Fibroblast of lung (primary cell): Measurements from ENCODE around the gene DCAF6.

Source experiments
- EZH2 ChIP-seq: IDR thresholded peaks from 2 replicates; pipeline ENCODE4 v1.5.1; 2012; ENCODE audit warnings: low read length, control low read depth, mild to moderate bottlenecking; ENCODE audit errors: missing control alignments
- TF ChIP-seq, protein P1 (sequence below), 2 donors: IDR thresholded peaks in 1 of 2; conservative IDR thresholded peaks in 1 of 2; 1 replicate in 1 of 2; 2 replicates in 1 of 2; pipeline ENCODE4 v1.5.1; 2011 to 2012; ENCODE audit warnings: low read length in 2 of 2, control low read depth in 1 of 2, inconsistent platforms in 1 of 2, low read depth in 1 of 2, mild to moderate bottlenecking in 1 of 2

DNA sequence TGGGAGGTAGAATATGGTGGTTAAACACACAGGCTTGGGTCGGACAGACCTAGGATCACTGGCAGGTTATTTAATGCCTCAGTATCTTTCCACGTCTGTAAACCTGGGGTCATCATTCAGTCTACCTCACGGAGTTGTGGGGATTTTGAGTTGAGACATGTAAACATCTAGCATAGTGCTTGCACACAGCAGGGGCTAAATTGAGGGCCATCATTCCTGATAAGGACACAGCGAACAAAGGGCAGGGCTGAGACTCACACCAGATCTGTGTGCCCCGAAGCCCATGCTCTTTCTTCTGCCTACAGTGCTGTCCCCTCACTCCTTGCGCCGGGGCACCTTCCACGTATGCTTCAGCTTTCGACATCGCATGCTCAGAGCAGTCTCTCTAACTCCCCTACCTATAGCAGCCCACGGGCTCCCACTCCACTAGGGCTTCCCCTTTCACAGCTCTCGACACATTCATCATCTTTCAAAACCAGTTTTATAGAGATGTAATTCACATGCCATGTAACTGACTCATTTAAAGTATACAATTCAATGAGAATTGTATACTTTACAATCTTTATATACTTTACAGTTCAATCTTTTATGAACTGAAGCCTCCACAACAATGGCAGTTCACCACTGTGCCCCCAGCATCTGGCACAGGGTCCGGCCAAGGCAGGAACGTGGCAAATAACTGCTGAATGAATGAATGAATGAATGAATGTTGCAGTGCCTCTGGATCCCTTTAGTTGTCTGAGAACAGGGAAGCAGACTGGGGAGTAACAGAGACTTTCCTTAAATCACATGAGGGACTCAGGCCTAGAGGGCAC is 152.2 kb downstream of the DCAF6 start:
- TF ChIP-seq, protein P1, sequence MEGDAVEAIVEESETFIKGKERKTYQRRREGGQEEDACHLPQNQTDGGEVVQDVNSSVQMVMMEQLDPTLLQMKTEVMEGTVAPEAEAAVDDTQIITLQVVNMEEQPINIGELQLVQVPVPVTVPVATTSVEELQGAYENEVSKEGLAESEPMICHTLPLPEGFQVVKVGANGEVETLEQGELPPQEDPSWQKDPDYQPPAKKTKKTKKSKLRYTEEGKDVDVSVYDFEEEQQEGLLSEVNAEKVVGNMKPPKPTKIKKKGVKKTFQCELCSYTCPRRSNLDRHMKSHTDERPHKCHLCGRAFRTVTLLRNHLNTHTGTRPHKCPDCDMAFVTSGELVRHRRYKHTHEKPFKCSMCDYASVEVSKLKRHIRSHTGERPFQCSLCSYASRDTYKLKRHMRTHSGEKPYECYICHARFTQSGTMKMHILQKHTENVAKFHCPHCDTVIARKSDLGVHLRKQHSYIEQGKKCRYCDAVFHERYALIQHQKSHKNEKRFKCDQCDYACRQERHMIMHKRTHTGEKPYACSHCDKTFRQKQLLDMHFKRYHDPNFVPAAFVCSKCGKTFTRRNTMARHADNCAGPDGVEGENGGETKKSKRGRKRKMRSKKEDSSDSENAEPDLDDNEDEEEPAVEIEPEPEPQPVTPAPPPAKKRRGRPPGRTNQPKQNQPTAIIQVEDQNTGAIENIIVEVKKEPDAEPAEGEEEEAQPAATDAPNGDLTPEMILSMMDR (conservative IDR thresholded peaks at IDR 0.05 in 1 of 2, IDR thresholded peaks at IDR 0.05 in 1 of 2; ENCODE audit: low read depth in 1 of 2, low read length in 2 of 2) = no peak
- no peak for TF ChIP-seq EZH2
